SK-N-SH treated with all-trans-retinoic acid at 6 μM for 48 hours (cell line): ENCODE data around the gene JMJD4.

Experiments
- ATAC-seq: fragments of 200-7000 bp; cut with Tn5 transposase; 3 replicates; pipeline ENCODE4 v1.9.1; 2020; ENCODE audit warnings: mild to moderate bottlenecking, moderate library complexity
- ARNTL ChIP-seq: fragments of 450-650 bp; formaldehyde crosslinking; IDR thresholded peaks from 2 replicates; pipeline ENCODE4 v1.5.0; 2020; ENCODE audit warnings: low read depth, mild to moderate bottlenecking, moderate library complexity, borderline replicate concordance
- ESRRG ChIP-seq: fragments of 250-450 bp; sonication (Bioruptor Pico); IDR thresholded peaks from 2 replicates; pipeline ENCODE4 v1.6.1; 2021; ENCODE audit warnings: mild to moderate bottlenecking
- OSR1 ChIP-seq: fragments of 250-450 bp; sonication (Bioruptor Pico); IDR thresholded peaks from 2 replicates; pipeline ENCODE4 v1.8.0; 2022; ENCODE audit warnings: moderate library complexity, mild to moderate bottlenecking, inconsistent platforms
- PATZ1 ChIP-seq: fragments of 250-450 bp; sonication (Bioruptor Pico); IDR thresholded peaks from 2 replicates; pipeline ENCODE4 v1.8.0; 2020; ENCODE audit warnings: mild to moderate bottlenecking, moderate library complexity, borderline replicate concordance
- SNAI2 ChIP-seq: fragments of 250-450 bp; sonication (Bioruptor Pico); IDR thresholded peaks from 2 replicates; pipeline ENCODE4 v1.5.0; 2020; ENCODE audit warnings: mild to moderate bottlenecking, moderate library complexity
- TCF4 ChIP-seq: fragments of 250-450 bp; sonication (Bioruptor Pico); IDR thresholded peaks from 2 replicates; pipeline ENCODE4 v1.8.0; 2021; ENCODE audit warnings: mild to moderate bottlenecking, moderate library complexity, borderline replicate concordance
- TSHZ2 ChIP-seq: fragments of 250-450 bp; sonication (Bioruptor Pico); IDR thresholded peaks from 2 replicates; pipeline ENCODE4 v1.5.0; 2020; ENCODE audit warnings: mild to moderate bottlenecking, moderate library complexity
- ZC3H10 ChIP-seq: fragments of 250-450 bp; sonication (Bioruptor Pico); IDR thresholded peaks from 2 replicates; pipeline ENCODE4 v1.5.1; 2021; ENCODE audit warnings: mild to moderate bottlenecking, moderate library complexity
- ZFP3 ChIP-seq: fragments of 250-450 bp; sonication (Bioruptor Pico); IDR thresholded peaks from 2 replicates; pipeline ENCODE4 v1.5.0; 2020; ENCODE audit warnings: mild to moderate bottlenecking, moderate library complexity
- ZNF565 ChIP-seq: fragments of 450-650 bp; formaldehyde crosslinking; conservative IDR thresholded peaks from 2 replicates; pipeline ENCODE4 v1.5.0; 2020; ENCODE audit warnings: low read depth, mild to moderate bottlenecking, moderate library complexity
- ZNF8 ChIP-seq: fragments of 450-650 bp; formaldehyde crosslinking; IDR thresholded peaks from 2 replicates; pipeline ENCODE4 v1.5.0; 2020; ENCODE audit warnings: mild to moderate bottlenecking, moderate library complexity

Gene JMJD4

GRCh38 chr1:227697321-227697864 lies 37.7 kb downstream of the JMJD4 start:
- no peak for ATAC-seq
- TF ChIP-seq ARNTL (CRISPR knock-in tag) = no peak
- no peak for TF ChIP-seq OSR1 (CRISPR knock-in tag)
- TF ChIP-seq ZNF565 (CRISPR knock-in tag) = no peak
- no peak for TF ChIP-seq ESRRG (CRISPR knock-in tag)
- no peak for TF ChIP-seq ZC3H10 (CRISPR knock-in tag)
- TF ChIP-seq SNAI2 = no peak

- TF ChIP-seq TSHZ2 (no peak), PATZ1 (CRISPR knock-in tag) (no peak), ZNF8 (no peak), ZFP3 (no peak), TCF4 (CRISPR knock-in tag) (no peak)
Observed at GRCh38 chr1:227685807-227686206, 49.3 kb downstream of the JMJD4 start.

More at GRCh38 chr1:227685807-227686206, 49.3 kb downstream of the JMJD4 start:
- ATAC-seq = no peak
